ENCODE results near the gene ZNF516. TPM values are rescaled to one million over a fixed set of nuclear protein-coding genes. Genes with fewer than 3 reads are reported as not detected.
A peak's percentile ranks its signal among the peaks of the same experiment; 100 is the strongest.

Gene ZNF516
- total RNA-seq, 2 donors from 2014 or later, result 10.8 to 21.1 TPM

DNA sequence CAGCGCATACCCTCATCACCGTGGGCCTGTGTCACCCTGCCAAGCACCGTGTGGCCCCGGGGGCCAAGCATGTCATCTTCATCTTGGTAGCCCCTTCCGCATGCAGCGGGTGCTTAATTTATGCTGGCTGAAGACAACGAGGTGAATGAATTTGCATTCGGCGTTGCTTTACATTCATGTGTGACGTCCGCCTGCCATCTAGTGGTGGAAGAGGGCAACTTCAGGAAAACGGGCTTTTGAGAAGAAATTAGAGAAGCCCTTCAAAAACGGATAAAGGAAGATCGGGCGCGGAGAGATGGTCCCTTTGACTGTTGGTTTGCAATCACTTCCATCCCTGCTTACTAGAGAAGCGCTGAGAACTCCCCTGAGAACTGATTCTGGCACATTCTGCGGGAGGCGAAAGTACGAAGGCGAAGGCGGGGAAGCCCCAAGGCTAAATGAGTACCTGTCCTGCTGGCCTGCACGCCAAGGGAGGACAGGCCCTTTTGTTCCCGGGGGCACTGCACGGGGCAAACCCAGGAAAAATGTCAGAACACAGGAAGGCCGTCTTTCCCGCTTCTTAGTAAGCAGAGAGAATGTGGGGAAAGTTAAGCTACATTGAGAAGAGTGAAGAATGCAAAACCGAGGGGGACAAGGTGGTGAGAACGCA, 145.9 kb downstream of the ZNF516 start:
- Mint-ChIP-seq H3K27me3 (peaks cover 0 to 4% of the 10 kb centered on the region in 2 donors), H3K4me3 (no peak overlapping the region), H3K9me3 (no peaks in the 10 kb centered on the region), H3K4me1 (ENCODE audit: low read depth in 2 of 2) (peaks cover 8 to 9% of the 10 kb centered on the region in 2 donors), H3K27ac (peak overlapping the region in 1 of 2 donors; percentile 28), H3K36me3 (peaks cover 1% of the 10 kb centered on the region)
- DNase-seq (ENCODE audit: low spot score), result peak; percentile 67
- peak in 1 of 2 donors; percentile 39 for ATAC-seq

GRCh38 chr18:76348267-76349066, 146.6 kb downstream of the ZNF516 start:
- H3K9me3 Mint-ChIP-seq, result no peaks in the 10 kb centered on the region
- no peak overlapping the region for H3K4me3 Mint-ChIP-seq
- peaks cover 0 to 4% of the 10 kb centered on the region in 2 donors for H3K27me3 Mint-ChIP-seq
- no peaks in the 10 kb centered on the region for H3K36me3 Mint-ChIP-seq
- ATAC-seq, result no peak
- H3K4me1 Mint-ChIP-seq (ENCODE audit: low read depth in 2 of 2), result peaks cover 8% of the 10 kb centered on the region in 2 donors
- peak overlapping the region in 1 of 2 donors; percentile 28 for H3K27ac Mint-ChIP-seq
- DNase-seq (ENCODE audit: low spot score), result no peak

GRCh38 chr18:76347341-76347740, 147.7 kb downstream of the ZNF516 start:
- Mint-ChIP-seq H3K36me3 (no peaks in the 10 kb centered on the region), H3K4me1 (ENCODE audit: low read depth in 2 of 2) (peaks cover 8% of the 10 kb centered on the region in 2 donors), H3K4me3 (no peak overlapping the region), H3K27ac (no peak overlapping the region), H3K9me3 (no peaks in the 10 kb centered on the region), H3K27me3 (peaks cover 0 to 4% of the 10 kb centered on the region in 2 donors)
- DNase-seq (ENCODE audit: low spot score), result no peak
- ATAC-seq, result no peak

DNA sequence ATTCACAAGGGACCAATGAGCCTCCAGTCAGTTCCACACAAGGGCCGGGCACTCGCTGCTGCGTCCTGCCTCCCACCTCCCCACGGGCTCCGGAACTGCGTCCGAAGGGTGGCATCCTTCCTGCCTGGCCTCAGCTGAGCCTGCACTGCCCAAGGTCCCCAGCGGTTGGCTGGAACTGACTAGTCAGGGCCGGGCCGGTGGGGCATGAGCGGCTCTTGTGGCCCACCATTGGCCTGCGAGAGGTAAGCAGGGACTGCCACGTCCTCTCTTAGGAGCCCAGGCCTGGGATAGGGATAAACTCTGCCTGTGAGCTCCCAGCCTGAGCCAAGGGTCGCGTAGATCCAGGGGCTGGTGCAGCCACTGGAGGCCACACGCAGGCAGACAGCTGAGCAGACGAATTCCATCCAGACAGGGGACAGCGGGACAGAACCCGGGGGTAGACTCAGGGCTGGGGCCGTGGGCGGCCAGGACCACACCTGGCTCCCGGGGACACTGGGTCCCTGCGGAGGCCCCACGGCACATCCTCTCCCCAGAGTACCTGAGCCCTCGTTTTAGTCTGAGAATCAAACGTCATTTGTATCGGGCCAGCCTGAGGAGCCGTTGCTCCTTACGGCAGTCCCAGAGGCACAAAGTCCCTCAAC, 148.4 kb downstream of the ZNF516 start:
- no peaks in the 10 kb centered on the region for H3K36me3 Mint-ChIP-seq
- no peak overlapping the region for H3K4me3 Mint-ChIP-seq
- peaks cover 8% of the 10 kb centered on the region in 2 donors for H3K4me1 Mint-ChIP-seq (ENCODE audit: low read depth in 2 of 2)
- H3K27me3 Mint-ChIP-seq, result peaks cover 0 to 4% of the 10 kb centered on the region in 2 donors
- DNase-seq (ENCODE audit: low spot score), result no peak
- H3K9me3 Mint-ChIP-seq, result no peaks in the 10 kb centered on the region
- ATAC-seq, result peak; percentile 25 to 26
- H3K27ac Mint-ChIP-seq, result no peak overlapping the region

- Mint-ChIP-seq H3K27me3 (peaks cover 0 to 4% of the 10 kb centered on the region in 2 donors), H3K9me3 (no peaks in the 10 kb centered on the region), H3K36me3 (no peaks in the 10 kb centered on the region), H3K4me1 (ENCODE audit: low read depth in 2 of 2) (peaks cover 8% of the 10 kb centered on the region in 2 donors), H3K27ac (no peak overlapping the region), H3K4me3 (no peak overlapping the region)
- no peak for DNase-seq (ENCODE audit: low spot score)
- ATAC-seq, result no peak
Measured at GRCh38 chr18:76345901-76346300, 149.1 kb downstream of the ZNF516 start.

DNA sequence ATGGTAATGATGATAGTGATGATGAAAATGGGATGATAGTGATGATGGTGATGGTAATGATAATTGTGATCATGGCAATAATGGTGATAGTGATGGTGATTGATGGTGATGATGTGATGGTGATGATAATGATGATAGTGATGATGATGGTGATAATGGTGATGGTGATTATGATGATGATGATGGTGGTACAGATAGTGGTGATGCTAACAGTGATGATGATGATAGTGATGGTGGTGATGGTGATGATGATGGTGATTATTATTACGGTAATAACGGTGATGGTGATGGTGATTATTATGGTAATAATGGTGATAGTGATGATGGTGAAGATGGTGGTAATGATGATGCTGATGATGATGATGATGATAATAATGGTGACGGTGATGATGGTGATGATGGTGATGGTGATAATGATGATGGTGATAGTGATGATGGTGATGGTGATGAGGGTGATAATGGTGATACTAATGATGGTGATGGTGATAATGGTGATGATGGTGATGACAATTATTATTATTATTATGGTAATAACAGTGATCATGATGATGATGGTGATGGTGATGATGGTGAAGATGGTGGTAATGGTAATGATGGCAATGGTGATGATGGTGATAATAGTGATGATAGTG, 151.0 kb downstream of the ZNF516 start:
- H3K27me3 Mint-ChIP-seq, result peaks cover 0 to 2% of the 10 kb centered on the region in 2 donors
- H3K4me1 Mint-ChIP-seq (ENCODE audit: low read depth in 2 of 2), result peaks cover 3 to 4% of the 10 kb centered on the region in 2 donors
- H3K9me3 Mint-ChIP-seq, result no peaks in the 10 kb centered on the region
- DNase-seq (ENCODE audit: low spot score) (no peak), ATAC-seq (no peak)
- H3K27ac Mint-ChIP-seq, result no peak overlapping the region
- no peaks in the 10 kb centered on the region for H3K36me3 Mint-ChIP-seq
- no peak overlapping the region for H3K4me3 Mint-ChIP-seq

DNA sequence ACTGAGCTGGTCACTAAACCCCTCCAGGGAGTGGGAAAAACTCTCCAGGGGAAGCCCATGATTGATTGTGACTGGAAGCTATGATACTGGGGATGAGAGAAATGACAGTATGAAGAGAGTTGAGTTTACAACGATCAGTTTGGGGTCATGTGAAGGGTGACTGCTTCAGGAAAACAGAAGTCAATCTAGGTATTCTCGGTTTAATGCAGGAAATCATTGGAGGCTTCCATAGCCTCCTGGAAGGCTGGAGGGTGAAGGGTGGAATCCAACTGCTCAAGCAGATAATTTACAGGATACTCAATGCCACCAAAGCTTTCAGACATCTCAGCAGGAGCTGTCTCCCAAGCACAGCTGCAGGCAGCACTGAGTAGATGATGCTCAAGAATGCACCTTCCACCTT, 154.6 kb downstream of the ZNF516 start:
- ATAC-seq, result no peak
- no peaks in the 10 kb centered on the region for H3K36me3 Mint-ChIP-seq
- no peak overlapping the region for H3K27ac Mint-ChIP-seq
- DNase-seq (ENCODE audit: low spot score), result no peak
- H3K9me3 Mint-ChIP-seq, result no peaks in the 10 kb centered on the region
- H3K4me1 Mint-ChIP-seq (ENCODE audit: low read depth in 2 of 2), result no peaks in the 10 kb centered on the region
- no peaks in the 10 kb centered on the region for H3K27me3 Mint-ChIP-seq
- no peak overlapping the region for H3K4me3 Mint-ChIP-seq

- no peaks in the 10 kb centered on the region for H3K36me3 Mint-ChIP-seq
- no peaks in the 10 kb centered on the region for H3K9me3 Mint-ChIP-seq
- H3K27ac Mint-ChIP-seq, result no peak overlapping the region
- H3K4me1 Mint-ChIP-seq (ENCODE audit: low read depth in 2 of 2), result no peaks in the 10 kb centered on the region
- no peak overlapping the region for H3K4me3 Mint-ChIP-seq
- ATAC-seq (no peak), DNase-seq (ENCODE audit: low spot score) (no peak)
- H3K27me3 Mint-ChIP-seq, result no peaks in the 10 kb centered on the region
Measured at GRCh38 chr18:76339246-76339620, 155.8 kb downstream of the ZNF516 start.

- DNase-seq (ENCODE audit: low spot score) (no peak), ATAC-seq (no peak)
- no peak overlapping the region for H3K4me3 Mint-ChIP-seq
- H3K27me3 Mint-ChIP-seq, result no peaks in the 10 kb centered on the region
- no peaks in the 10 kb centered on the region for H3K36me3 Mint-ChIP-seq
- no peak overlapping the region for H3K27ac Mint-ChIP-seq
- H3K9me3 Mint-ChIP-seq, result no peaks in the 10 kb centered on the region
- no peaks in the 10 kb centered on the region for H3K4me1 Mint-ChIP-seq (ENCODE audit: low read depth in 2 of 2)
Measured at GRCh38 chr18:76338619-76339245, 156.3 kb downstream of the ZNF516 start.

DNA sequence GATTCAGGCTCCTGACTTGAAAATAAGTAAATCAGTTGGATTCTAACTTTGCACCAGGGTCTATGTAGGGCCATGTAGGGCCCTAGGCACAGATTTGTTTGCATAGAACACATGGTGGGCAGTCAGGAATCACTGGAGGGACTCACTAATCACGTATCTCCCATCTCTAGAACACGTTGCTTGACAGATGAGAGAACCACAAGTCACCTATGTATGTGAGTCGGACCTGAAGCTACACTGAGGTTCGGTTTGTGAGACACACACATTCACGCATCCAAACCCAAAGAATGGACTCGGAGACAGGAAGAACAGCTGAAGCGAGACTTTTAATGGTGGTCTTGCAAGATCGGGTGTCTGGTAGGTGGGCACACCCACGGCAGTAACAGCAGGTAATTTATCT, 157.0 kb downstream of the ZNF516 start:
- H3K27me3 Mint-ChIP-seq, result no peaks in the 10 kb centered on the region
- no peaks in the 10 kb centered on the region for H3K36me3 Mint-ChIP-seq
- H3K4me1 Mint-ChIP-seq (ENCODE audit: low read depth in 2 of 2), result no peaks in the 10 kb centered on the region
- no peaks in the 10 kb centered on the region for H3K9me3 Mint-ChIP-seq
- no peak for ATAC-seq
- no peak overlapping the region for H3K27ac Mint-ChIP-seq
- no peak for DNase-seq (ENCODE audit: low spot score)
- H3K4me3 Mint-ChIP-seq, result no peak overlapping the region

DNA sequence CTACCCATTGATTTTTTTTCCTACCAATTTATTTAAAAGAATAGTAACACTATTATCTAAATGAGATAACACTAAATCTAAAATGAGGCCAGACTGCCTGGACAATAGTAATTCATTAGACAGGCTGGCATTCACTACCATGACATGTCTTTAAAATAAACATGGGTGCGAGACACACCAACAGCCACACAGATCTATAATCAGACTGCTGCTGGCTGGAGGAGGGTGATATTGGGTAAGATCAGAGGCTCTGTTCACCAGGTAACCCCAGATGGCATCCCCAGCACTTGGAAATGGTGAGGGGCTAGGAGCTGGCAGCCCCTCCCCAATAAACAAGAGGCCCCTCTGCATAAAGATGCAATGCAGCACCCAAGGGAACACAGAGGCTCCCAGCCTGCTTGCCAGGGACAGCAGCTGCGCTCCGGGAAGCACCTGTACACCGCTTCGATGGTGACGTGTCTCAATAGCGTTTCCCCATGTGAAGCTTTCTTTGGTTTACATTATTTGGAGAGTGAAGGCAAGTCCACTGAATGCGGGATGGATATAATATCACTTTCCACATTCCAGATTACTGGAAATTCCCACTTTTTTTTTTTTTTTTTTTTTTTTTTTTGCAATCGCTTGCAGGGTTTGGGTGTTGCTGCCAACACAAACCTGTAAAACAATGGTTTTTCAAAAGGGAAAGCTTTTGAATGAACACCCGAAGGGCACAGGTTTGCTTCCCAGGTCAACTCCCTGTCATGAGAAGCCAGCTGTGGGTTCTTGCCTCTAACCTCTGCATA, 159.0 kb downstream of the ZNF516 start:
- H3K36me3 Mint-ChIP-seq, result no peaks in the 10 kb centered on the region
- no peak overlapping the region for H3K27ac Mint-ChIP-seq
- no peak for DNase-seq (ENCODE audit: low spot score)
- no peak for ATAC-seq
- H3K4me3 Mint-ChIP-seq, result no peak overlapping the region
- H3K27me3 Mint-ChIP-seq, result no peaks in the 10 kb centered on the region
- no peaks in the 10 kb centered on the region for H3K9me3 Mint-ChIP-seq
- H3K4me1 Mint-ChIP-seq (ENCODE audit: low read depth in 2 of 2), result no peaks in the 10 kb centered on the region

DNA sequence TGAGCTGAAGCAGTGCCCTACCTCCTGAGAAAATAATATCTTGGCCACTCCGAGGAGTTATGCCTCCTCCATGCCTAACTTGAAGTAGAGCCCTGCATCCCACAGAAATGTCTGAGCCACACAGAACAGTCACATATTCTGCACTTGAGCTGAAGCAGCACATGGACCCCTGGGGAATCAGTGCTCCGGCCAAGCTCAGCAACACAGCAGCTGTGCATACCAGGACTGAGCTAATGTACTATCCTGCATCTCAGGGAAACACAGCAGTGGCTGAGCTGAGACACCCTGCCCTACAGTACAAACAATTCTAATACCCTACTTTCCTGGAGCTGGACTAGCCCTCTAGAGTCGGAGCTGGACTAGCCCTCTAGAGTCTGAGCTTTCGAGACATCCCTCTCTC, 166.9 kb downstream of the ZNF516 start:
- no peak for DNase-seq (ENCODE audit: low spot score)
- peaks cover 5% of the 10 kb centered on the region for H3K9me3 Mint-ChIP-seq

DNA sequence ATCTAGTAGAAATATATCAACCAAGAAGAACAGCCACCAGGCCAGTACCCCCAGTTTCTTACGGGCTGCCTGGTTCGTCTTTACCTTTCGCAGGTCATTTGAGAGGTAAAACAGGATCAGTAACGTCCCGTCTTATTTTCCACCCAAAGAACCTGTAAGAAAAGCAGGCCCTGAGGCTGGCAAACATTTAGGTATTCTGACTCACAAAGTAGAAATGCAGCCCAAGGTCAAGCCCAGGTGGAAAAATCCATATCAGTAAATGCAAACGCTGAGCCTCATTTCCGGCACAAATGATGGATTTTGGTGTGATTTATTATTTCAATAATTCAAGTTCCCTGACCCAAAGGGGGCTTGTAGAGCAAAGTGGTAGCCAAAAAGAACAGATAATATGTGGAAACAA, 171.2 kb downstream of the ZNF516 start:
- ATAC-seq (no peak), DNase-seq (ENCODE audit: low spot score) (no peak)
- Mint-ChIP-seq H3K4me1 (ENCODE audit: low read depth in 2 of 2) (no peaks in the 10 kb centered on the region), H3K27me3 (peaks cover 8 to 22% of the 10 kb centered on the region in 2 donors), H3K4me3 (no peak overlapping the region), H3K36me3 (no peaks in the 10 kb centered on the region), H3K27ac (no peak overlapping the region), H3K9me3 (no peaks in the 10 kb centered on the region)

More for the DNA sequence above, 166.9 kb downstream of the ZNF516 start:
- Mint-ChIP-seq H3K27me3 (peaks cover 5 to 22% of the 10 kb centered on the region in 2 donors), H3K4me3 (no peak overlapping the region), H3K4me1 (ENCODE audit: low read depth in 2 of 2) (peaks cover 6 to 15% of the 10 kb centered on the region in 2 donors), H3K36me3 (peaks cover 17% of the 10 kb centered on the region), H3K27ac (no peak overlapping the region)
- ATAC-seq, result peak in 1 of 2 donors; percentile 36

Data from natural killer cell treated with Interleukin-12 subunit alpha and Interleukin-12 subunit beta and Interleukin-15 and Interleukin-18, amount 100 ng/mL, for 72 hours (primary cell).